ENCODE data around the gene CLDN5. TPM values are rescaled to one million over a fixed set of nuclear protein-coding genes. Genes with fewer than 3 reads are reported as not detected.

The CLDN5 gene
- total RNA-seq, 2 donors from 2014 or later: not detected

DNA sequence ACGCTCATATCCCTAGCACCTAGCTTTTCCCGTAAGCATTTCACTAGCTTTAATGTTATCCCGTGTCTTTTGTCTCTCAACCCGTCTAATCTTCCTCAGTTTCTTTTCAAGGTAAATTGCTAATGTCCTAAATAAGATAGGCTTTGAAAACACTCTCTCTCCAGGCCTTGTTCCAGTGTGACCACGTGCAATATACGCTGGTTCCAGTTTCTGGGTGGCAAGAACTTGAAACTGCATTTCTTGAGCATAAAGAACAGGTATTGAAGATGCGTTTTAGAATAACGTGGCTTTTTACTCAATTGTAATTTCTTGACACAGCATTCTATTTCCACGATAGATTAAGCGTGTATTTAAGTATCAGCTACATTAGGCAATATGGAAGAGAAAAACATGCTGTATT lies 43.4 kb downstream of the CLDN5 start:
- Mint-ChIP-seq H3K36me3 (peaks cover 35 to 49% of the 10 kb centered on the region in 2 donors), H3K27ac (peak overlapping the region in 1 of 2 donors; percentile 100), H3K9me3 (no peaks in the 10 kb centered on the region)
- DNase-seq (ENCODE audit: low spot score in 2 of 2) (no peak), ATAC-seq (no peak)

DNA sequence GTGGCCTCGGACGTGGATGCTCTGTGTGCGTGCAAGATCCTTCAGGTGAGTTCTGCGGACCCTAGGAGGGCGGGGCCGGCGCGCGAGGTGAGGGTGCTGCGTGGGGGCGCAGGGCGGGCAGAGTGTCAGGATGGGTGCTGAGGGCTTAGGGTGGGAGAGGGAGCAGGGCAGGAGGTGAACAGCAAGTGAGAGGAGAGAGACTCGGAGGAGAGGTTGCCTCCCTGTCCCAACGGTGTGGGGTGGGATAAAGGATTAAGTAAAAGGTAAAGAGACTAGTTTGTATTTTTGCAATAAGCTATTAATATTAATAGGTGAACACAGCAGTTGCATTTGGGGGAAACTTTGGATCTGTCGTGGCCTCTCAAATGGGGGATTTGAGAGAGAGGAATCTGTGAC lies 44.0 kb downstream of the CLDN5 start:
- peaks cover 34 to 47% of the 10 kb centered on the region in 2 donors for H3K36me3 Mint-ChIP-seq
- H3K9me3 Mint-ChIP-seq: no peaks in the 10 kb centered on the region
- no peak for ATAC-seq
- DNase-seq (ENCODE audit: low spot score in 2 of 2): no peak
- peak overlapping the region; percentile 100 for H3K27ac Mint-ChIP-seq

DNA sequence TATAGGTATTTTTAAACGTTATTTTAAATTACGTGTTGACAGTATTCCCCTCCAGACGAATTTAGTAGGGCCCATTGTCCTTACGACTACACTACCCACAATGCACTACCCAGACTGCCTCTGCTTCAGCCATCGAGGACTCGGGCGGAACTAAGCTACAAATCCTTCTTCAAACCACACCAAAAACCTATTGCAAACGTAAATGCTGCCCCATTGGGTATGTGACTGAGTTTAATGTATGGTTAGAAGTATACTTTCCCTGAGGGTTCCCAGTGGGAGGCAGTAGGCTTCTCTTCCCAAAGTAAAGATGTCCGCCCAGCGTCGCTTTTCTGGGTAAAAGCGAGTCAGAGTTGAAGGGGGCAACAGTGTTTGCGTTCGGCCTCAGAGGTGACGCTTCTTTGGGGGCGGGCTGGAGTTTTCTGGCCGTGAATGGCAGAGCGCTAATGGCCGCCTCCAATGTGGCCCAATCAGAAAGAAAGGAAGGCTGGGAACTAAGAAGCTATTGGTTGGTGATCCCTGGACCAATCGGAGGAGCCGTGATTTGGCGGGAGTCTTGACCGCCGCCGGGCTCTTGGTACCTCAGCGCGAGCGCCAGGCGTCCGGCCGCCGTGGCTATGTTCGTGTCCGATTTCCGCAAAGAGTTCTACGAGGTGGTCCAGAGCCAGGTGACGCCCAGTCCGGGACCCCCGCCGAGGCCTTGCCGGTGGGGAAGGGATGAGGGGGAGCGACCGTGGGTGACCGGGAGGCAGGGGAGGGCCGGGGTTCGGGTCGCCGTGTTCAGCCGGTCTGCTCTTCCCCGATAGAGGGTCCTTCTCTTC lies 44.6 kb downstream of the CLDN5 start, which contains the start of gene CDC45:
Gene CDC45 (plus strand): TSS at position 566 of the 818 bp plus-strand sequence. CDS start 49 bp downstream, at position 615.
- peak; percentile 88 to 95 for DNase-seq (ENCODE audit: low spot score in 2 of 2)
- peak within 1 kb of the TSS; percentile 100 for H3K27ac Mint-ChIP-seq
- H3K36me3 Mint-ChIP-seq: peaks cover 28 to 41% of the 10 kb centered on the region in 2 donors
- no peaks in the 10 kb centered on the region for H3K9me3 Mint-ChIP-seq
- ATAC-seq: peak; percentile 93 to 94

GRCh38 chr22:19478901-19479354 lies 45.3 kb downstream of the CLDN5 start, which contains the start of gene UFD1:
UFD1 (minus strand) TSS chr22:19479193; CDS start chr22:19479085, 108 bp downstream.
- Mint-ChIP-seq H3K36me3 (peaks cover 26 to 37% of the 10 kb centered on the region in 2 donors), H3K27ac (peak within 1 kb of the TSS; percentile 100), H3K9me3 (no peaks in the 10 kb centered on the region)
- ATAC-seq (peak; percentile 66 to 69), DNase-seq (ENCODE audit: low spot score in 2 of 2) (peak; percentile 80 to 87)

GRCh38 chr22:19478045-19478900 lies 45.9 kb downstream of the CLDN5 start:
- peak in 1 of 2 donors; percentile 20 for DNase-seq (ENCODE audit: low spot score in 2 of 2)
- ATAC-seq: no peak
- H3K36me3 Mint-ChIP-seq: peaks cover 22 to 31% of the 10 kb centered on the region in 2 donors

DNA sequence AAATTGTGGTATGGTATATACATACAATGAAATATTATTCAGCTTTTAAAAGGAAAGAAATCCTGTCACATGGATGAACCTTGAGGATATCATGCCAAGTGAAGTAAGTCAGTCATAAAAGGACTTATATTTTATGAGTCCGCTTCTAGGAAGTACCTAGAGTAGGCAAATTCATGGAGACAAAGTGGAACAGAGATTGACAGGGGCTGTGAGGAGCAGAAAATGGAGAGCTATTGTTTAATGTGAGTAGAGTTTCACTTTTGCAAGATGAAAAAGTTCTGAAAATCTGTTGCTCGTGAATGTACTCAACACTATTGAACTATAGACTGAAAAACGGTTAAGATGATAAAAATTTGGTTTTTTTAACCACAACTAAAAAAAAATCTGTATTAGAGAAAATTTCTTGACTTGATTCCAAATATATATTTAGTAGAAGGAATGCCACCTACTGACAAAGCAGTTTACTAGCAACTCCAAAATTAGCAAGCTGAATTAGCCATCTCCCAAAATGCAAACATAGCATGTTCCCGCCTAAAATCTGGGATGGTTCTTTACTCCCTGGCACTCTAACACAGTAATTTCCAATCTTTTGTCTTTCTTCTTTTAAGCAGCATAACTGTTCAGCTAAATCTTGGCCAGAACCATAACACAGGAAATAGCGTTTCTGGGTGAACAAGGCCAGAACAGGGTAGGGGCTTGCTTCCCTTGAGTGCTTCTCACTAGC lies 46.7 kb downstream of the CLDN5 start:
- Mint-ChIP-seq H3K27ac (peak overlapping the region; percentile 91 to 100), H3K9me3 (no peaks in the 10 kb centered on the region), H3K36me3 (peaks cover 22 to 27% of the 10 kb centered on the region in 2 donors)
- ATAC-seq: no peak
- DNase-seq (ENCODE audit: low spot score in 2 of 2): no peak

More at GRCh38 chr22:19478045-19478900, 45.9 kb downstream of the CLDN5 start:
- Mint-ChIP-seq H3K27ac (peak overlapping the region; percentile 91 to 100), H3K9me3 (no peaks in the 10 kb centered on the region)

- Mint-ChIP-seq H3K36me3 (peaks cover 21 to 30% of the 10 kb centered on the region in 2 donors), H3K27ac (no peak overlapping the region), H3K9me3 (no peaks in the 10 kb centered on the region)
- ATAC-seq (no peak), DNase-seq (ENCODE audit: low spot score in 2 of 2) (no peak)
Measured at GRCh38 chr22:19476023-19476422, 48.2 kb downstream of the CLDN5 start.

DNA sequence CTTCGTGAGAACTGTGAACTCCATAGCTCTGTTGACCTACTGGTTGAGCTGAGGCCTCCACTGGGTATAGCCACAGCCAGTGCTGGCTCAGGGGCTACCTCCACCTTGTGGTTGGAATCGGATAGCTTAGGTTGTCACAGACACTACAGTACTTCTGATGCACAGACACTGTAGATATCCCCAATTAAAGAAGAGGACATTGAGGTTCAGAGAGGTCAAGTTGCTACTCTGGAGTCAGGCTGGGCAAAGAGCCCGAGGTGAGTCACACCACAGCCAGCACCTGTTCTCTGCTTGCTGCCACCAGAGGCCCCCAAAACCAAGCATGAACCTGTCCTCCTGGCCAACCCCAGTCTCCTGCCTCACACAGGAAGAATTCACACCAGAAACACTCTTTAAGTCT lies 50.6 kb downstream of the CLDN5 start:
- H3K27ac Mint-ChIP-seq: peak overlapping the region in 1 of 2 donors; percentile 55
- no peaks in the 10 kb centered on the region for H3K9me3 Mint-ChIP-seq
- H3K36me3 Mint-ChIP-seq: peaks cover 6 to 12% of the 10 kb centered on the region in 2 donors
- DNase-seq (ENCODE audit: low spot score in 2 of 2): no peak
- no peak for ATAC-seq

Other genes starting within 250 kb of the CLDN5 start
- gene CLTCL1, start 232.7 kb downstream of the CLDN5 start, total RNA-seq: 1 to 10 TPM; 1.3 to 3.3 TPM
- gene HIRA, start 92.7 kb downstream of the CLDN5 start, total RNA-seq: 10 to 100 TPM; 18.1 to 37.0 TPM
- gene MRPL40, start 91.9 kb downstream of the CLDN5 start, total RNA-seq: 10 to 100 TPM in 1 of 2 donors, 1 to 10 TPM in 1; 8.2 to 32.2 TPM
- gene C22orf39, start 76.7 kb downstream of the CLDN5 start, total RNA-seq: 10 to 100 TPM; 25.7 to 26.3 TPM
- 100 to 1,000 TPM in 1 of 2 donors, 10 to 100 TPM in 1; 81.7 to 136 TPM for gene UFD1, start 45.2 kb downstream of the CLDN5 start, total RNA-seq
- gene CDC45, start 44.5 kb downstream of the CLDN5 start, total RNA-seq: 10 to 100 TPM; 92.1 to 99.7 TPM
- gene SEPTIN5, start 190.1 kb upstream of the CLDN5 start, total RNA-seq: 1 to 10 TPM in 1 of 2 donors, under 1 TPM in 1; 0.41 to 1.2 TPM
- not detected for gene GP1BB, start 199.1 kb upstream of the CLDN5 start, total RNA-seq
- not detected for gene TBX1, start 236.4 kb upstream of the CLDN5 start, total RNA-seq